ENCODE results near the gene ANGPTL8. TPM values are rescaled to one million over a fixed set of nuclear protein-coding genes. Genes with fewer than 3 reads are reported as not detected.

The ANGPTL8 gene
- total and polyA plus RNA-seq, 2 of the 13 experiments (the other 11 are each of a cell fraction or from before 2014, with no cell fraction given), result 27.3 to 243 TPM

- TF ChIP-seq RERE (CRISPR knock-in tag; IDR thresholded peaks at IDR 0.05; ENCODE audit: low read depth), result no peak
- TF ChIP-seq RFX1 (IDR thresholded peaks at IDR 0.05), result no peak
- TF ChIP-seq ZNF549 (CRISPR knock-in tag; IDR thresholded peaks at IDR 0.05), result no peak
- no peak for TF ChIP-seq GLI4 (CRISPR knock-in tag; IDR thresholded peaks at IDR 0.05; ENCODE audit: borderline replicate concordance)
- TF ChIP-seq HOXA3 (CRISPR knock-in tag; IDR thresholded peaks at IDR 0.05), result peak; percentile 54; the same call in 1 of the 2 replicates
- no peak for TF ChIP-seq TIGD3 (CRISPR knock-in tag; IDR thresholded peaks at IDR 0.05; ENCODE audit: borderline replicate concordance)
- TF ChIP-seq PHF21A (CRISPR knock-in tag; IDR thresholded peaks at IDR 0.05), result no peak
- no peak for TF ChIP-seq ZBTB1 (CRISPR knock-in tag; IDR thresholded peaks at IDR 0.05; ENCODE audit: borderline replicate concordance)
- no peak for TF ChIP-seq ZBTB3 (CRISPR knock-in tag; IDR thresholded peaks at IDR 0.05; ENCODE audit: borderline replicate concordance, low read depth)
- TF ChIP-seq ZNF30 (CRISPR knock-in tag; IDR thresholded peaks at IDR 0.05), result no peak
- TF ChIP-seq TCF7 (IDR thresholded peaks at IDR 0.05; ENCODE audit: low read depth), result no peak
- no peak for TF ChIP-seq ZNF598 (CRISPR knock-in tag; IDR thresholded peaks at IDR 0.05; ENCODE audit: borderline replicate concordance)
- TF ChIP-seq ZNF704 (CRISPR knock-in tag; IDR thresholded peaks at IDR 0.05; ENCODE audit: borderline replicate concordance), result no peak
- TF ChIP-seq ZNF280B (CRISPR knock-in tag; IDR thresholded peaks at IDR 0.05; ENCODE audit: borderline replicate concordance), result no peak
- peak; percentile 48; the same call in 1 of the 2 replicates for TF ChIP-seq ZBTB7B (CRISPR knock-in tag; IDR thresholded peaks at IDR 0.05)
- TF ChIP-seq PHB2 (IDR thresholded peaks at IDR 0.05; ENCODE audit: partially characterized antibody), result no peak
- peak; percentile 44; the same call in 1 of the 2 replicates for TF ChIP-seq ZNF878 (CRISPR knock-in tag; IDR thresholded peaks at IDR 0.05)
- TF ChIP-seq ARNT2 (CRISPR knock-in tag; IDR thresholded peaks at IDR 0.05; ENCODE audit: low read depth), result no peak
- no peak for TF ChIP-seq GTF3A (CRISPR knock-in tag; conservative IDR thresholded peaks at IDR 0.05)
- peak; percentile 46 for TF ChIP-seq GABPB1 (CRISPR knock-in tag; IDR thresholded peaks at IDR 0.05)
These were observed 3.7 kb downstream of the ANGPTL8 start (continued) for GRCh38 chr19:11242864-11243797.

Measured in HepG2 (cell line).